SK-N-MC (cell line): Measurements from ENCODE around the gene CTNNA3.

Experiments used
- EZH2 ChIP-seq: fragments of 200-600 bp; sonication (generic); IDR thresholded peaks from one replicate; pipeline ENCODE4 v1.6.1; 2017; ENCODE audit warnings: antibody characterized with exemption
- FOXP2 ChIP-seq: optimal IDR thresholded peaks from 2 replicates; pipeline ENCODE3; 2011; ENCODE audit warnings: mild to moderate bottlenecking, moderate library complexity; ENCODE audit not compliant: insufficient read depth; ENCODE audit errors: extremely low read length, control extremely low read depth
- POLR2AphosphoS5 ChIP-seq: IDR thresholded peaks from 2 replicates; pipeline ENCODE4 v1.6.1; 2012; ENCODE audit warnings: mild to moderate bottlenecking, low read depth, low read length, borderline replicate concordance

GRCh38 chr10:67114945-67115344 lies 581.0 kb downstream of the CTNNA3 start:
- TF ChIP-seq EZH2: no peak
- no peak for TF ChIP-seq FOXP2
- TF ChIP-seq POLR2AphosphoS5: no peak
